IMR-90 (cell line): ENCODE results near the gene RASGRF1. TPM values are rescaled to one million over a fixed set of nuclear protein-coding genes. Genes with fewer than 3 reads are reported as not detected.

Experiments used
- ATAC-seq: fragments of 200-7000 bp; cut with Tn5 transposase; 2 replicates; pipeline ENCODE4 v1.9.1; 2020; ENCODE audit warnings: low read depth, mild to moderate bottlenecking, moderate library complexity
- BruUV-seq: library from RNA; stranded (reverse); fragments of 400-500 nt; replicated peaks from 2 replicates; lab custom pipeline; 2021; lab: Mats Ljungman, UMichigan
- CTCF ChIA-PET: fragments of 300-600 bp; formaldehyde crosslinking; extraction: SDS; loops from one replicate; lab custom pipeline; 2021; ENCODE audit warnings: antibody characterized with exemption; lab: Yijun Ruan, JAX
- POLR2A ChIA-PET: fragments of 300-600 bp; sonication (Branson Sonifier 250); formaldehyde crosslinking; loops from one replicate; lab custom pipeline; 2022; ENCODE audit warnings: antibody characterized with exemption; ENCODE audit not compliant: unreplicated experiment; lab: Charles Lee
- DNase-seq: peaks from one replicate; pipeline ENCODE4 v3.0.0; 2013
- H2AFZ ChIP-seq: replicated peaks from 2 replicates; pipeline ENCODE3; 2013; ENCODE audit warnings: low read length, mild to moderate bottlenecking; ENCODE audit not compliant: poor library complexity
- H2AK5ac ChIP-seq: 2 replicates; pipeline ENCODE4 v1.6.1; 2013; ENCODE audit warnings: low read depth, low read length, inconsistent platforms
- H2AK9ac ChIP-seq: replicated peaks from 2 replicates; pipeline ENCODE3; 2013; ENCODE audit warnings: mild to moderate bottlenecking, low read depth, low read length, moderate library complexity; ENCODE audit not compliant: poor library complexity
- H2BK120ac ChIP-seq: 2 replicates; pipeline ENCODE4 v1.6.1; 2013; ENCODE audit warnings: low read depth, low read length, inconsistent platforms
- H2BK15ac ChIP-seq: 3 replicates; pipeline ENCODE4 v1.6.1; 2013; ENCODE audit warnings: low read depth, low read length, inconsistent platforms
- H2BK20ac ChIP-seq: 2 replicates; pipeline ENCODE4 v1.6.1; 2013; ENCODE audit warnings: low read depth, mild to moderate bottlenecking, inconsistent platforms, low read length, moderate library complexity
- H2BK5ac ChIP-seq: 2 replicates; pipeline ENCODE4 v1.6.1; 2013; ENCODE audit warnings: mild to moderate bottlenecking, low read depth, low read length, inconsistent platforms; ENCODE audit not compliant: poor library complexity, severe bottlenecking
- H3K14ac ChIP-seq: replicated peaks from 2 replicates; pipeline ENCODE4 v1.6.1; 2013; ENCODE audit warnings: low read depth, low read length, inconsistent platforms
- H3K18ac ChIP-seq: 2 replicates; pipeline ENCODE4 v1.6.1; 2013; ENCODE audit warnings: low read depth, low read length, control low read depth
- H3K23ac ChIP-seq: 2 replicates; pipeline ENCODE4 v1.6.1; 2013; ENCODE audit warnings: low read depth, low read length, inconsistent platforms
- H3K27ac ChIP-seq: 2 replicates; pipeline ENCODE4 v1.5.1; 2013; ENCODE audit warnings: mild to moderate bottlenecking, control low read depth, low read length; ENCODE audit not compliant: insufficient read depth
- H3K27me3 ChIP-seq: 2 replicates; pipeline ENCODE4 v1.6.1; 2013; ENCODE audit warnings: low read length; ENCODE audit not compliant: control insufficient read depth, insufficient read depth
- H3K36me3 ChIP-seq: 2 replicates; pipeline ENCODE4 v1.6.1; 2013; ENCODE audit warnings: low read length, mixed read lengths; ENCODE audit not compliant: control insufficient read depth, insufficient read depth
- H3K4ac ChIP-seq: 2 replicates; pipeline ENCODE4 v1.6.1; 2013; ENCODE audit warnings: low read depth, low read length, inconsistent platforms
- H3K4me1 ChIP-seq: 2 replicates; pipeline ENCODE4 v1.6.1; 2013; ENCODE audit warnings: low read length, mixed read lengths; ENCODE audit not compliant: control insufficient read depth, insufficient read depth
- H3K4me2 ChIP-seq: 2 replicates; pipeline ENCODE4 v1.6.1; 2013; ENCODE audit warnings: low read depth, mild to moderate bottlenecking, control low read depth, low read length, moderate library complexity
- H3K4me3 ChIP-seq: 2 replicates; pipeline ENCODE4 v1.5.1; 2013; ENCODE audit warnings: low read depth, mild to moderate bottlenecking, control low read depth, low read length, moderate library complexity; ENCODE audit not compliant: insufficient read depth
- H3K56ac ChIP-seq: 2 replicates; pipeline ENCODE4 v1.6.1; 2013; ENCODE audit warnings: low read length, inconsistent platforms; ENCODE audit not compliant: insufficient read depth; ENCODE audit errors: extremely low read depth
- H3K79me1 ChIP-seq, 2 experiments: 2 replicates each; pipeline ENCODE4 v1.6.1; 2013; ENCODE audit warnings: low read length in 2 of 2, inconsistent platforms in 1 of 2, low read depth in 1 of 2
- H3K9ac ChIP-seq: 2 replicates; pipeline ENCODE4 v1.6.1; 2013; ENCODE audit warnings: low read depth, low read length, control low read depth
- H3K9me1 ChIP-seq: 2 replicates; pipeline ENCODE4 v1.6.1; 2013; ENCODE audit warnings: low read length, inconsistent platforms; ENCODE audit not compliant: insufficient read depth
- H3K9me3 ChIP-seq: 2 replicates; pipeline ENCODE4 v1.6.1; 2013; ENCODE audit warnings: low read length; ENCODE audit not compliant: control insufficient read depth, insufficient read depth
- H4K20me1 ChIP-seq: 2 replicates; pipeline ENCODE4 v1.6.1; 2013; ENCODE audit warnings: low read length, inconsistent platforms; ENCODE audit not compliant: insufficient read depth
- H4K5ac ChIP-seq: 2 replicates; pipeline ENCODE4 v1.6.1; 2013; ENCODE audit warnings: mild to moderate bottlenecking, low read depth, low read length, control low read depth
- H4K8ac ChIP-seq, 2 experiments: 2 replicates each; pipeline ENCODE4 v1.6.1; 2013; ENCODE audit warnings: low read depth in 2 of 2, low read length in 2 of 2, control low read depth in 1 of 2, inconsistent platforms in 1 of 2
- H4K91ac ChIP-seq: 2 replicates; pipeline ENCODE4 v1.6.1; 2013; ENCODE audit warnings: low read depth, low read length, inconsistent platforms; ENCODE audit not compliant: insufficient read depth
- RFX5 ChIP-seq: IDR thresholded peaks from 2 replicates; pipeline ENCODE4 v1.8.0; 2012; ENCODE audit warnings: low read depth, mild to moderate bottlenecking, low read length, moderate library complexity
- WGBS, 2 experiments: methylation state at CpG; one replicate each; pipeline versions ENCODE4 v1.1.5 to v1.1.7; 2013; ENCODE audit warnings: missing lambda C conversion rate in 2 of 2; ENCODE audit not compliant: insufficient read length in 1 of 2; ENCODE audit errors: extremely low coverage in 2 of 2; 5-methylcytosine and 5-hydroxymethylcytosine counted together
- dilution Hi-C: fragments of 300-500 bp; cut with HindIII; formaldehyde crosslinking; loops from one replicate; pipeline ENCODE4 v1.14.3; 2018; ENCODE audit warnings: low sequenced_read_pairs; ENCODE audit not compliant: unreplicated experiment
- in situ Hi-C: fragments of 300-500 bp; cut with MboI; formaldehyde crosslinking; loops from 3 replicates; pipeline ENCODE4 v1.14.3; 2019; ENCODE audit warnings: low sequenced_read_pairs, inconsistent platforms, mixed read lengths
- intact Hi-C: fragments of 100-400 bp; cut with micrococcal nuclease; formaldehyde crosslinking; loops from 2 replicates; pipeline ENCODE4 v1.10.0; 2022
- polyA plus RNA-seq, 3 experiments: library from polyadenylated mRNA; depleted of rRNA; stranded (reverse); fragments of >200 nt; gene quantifications; 2 replicates each; pipeline ENCODE4 v1.2.3, GENCODE V29; 2012; ENCODE audit warnings: low replicate concordance in 1 of 3
- total RNA-seq: library from RNA; depleted of rRNA; stranded (reverse); fragments of >200 nt; gene quantifications from 2 replicates; pipeline ENCODE4 v1.2.3, GENCODE V29; 2012

The RASGRF1 gene
- total and polyA plus RNA-seq, 2 of the 4 experiments (the other 2 are of a cell fraction), result under 0.01 to 0.15 TPM

- TF ChIP-seq RFX5, result no peak
- H3K79me1 ChIP-seq, result no peaks in the 10 kb centered on the region
- H2AK5ac ChIP-seq, result no peak overlapping the region
- no peak overlapping the region for H2BK15ac ChIP-seq
- no peak overlapping the region for H3K4ac ChIP-seq
- dilution Hi-C loops, result no loop called here
- no peak overlapping the region for H3K56ac ChIP-seq
- no peak overlapping the region for H2AK9ac ChIP-seq
- no peak overlapping the region for H3K27ac ChIP-seq
- no peak overlapping the region for H3K9ac ChIP-seq
- H4K5ac ChIP-seq, result no peak overlapping the region
- WGBS, 2 experiments, result no CpG with 5 or more reads among the region's 7 CpGs
- no peak overlapping the region for H2AFZ ChIP-seq
- H3K4me2 ChIP-seq, result no peak overlapping the region
- H3K9me1 ChIP-seq, result no peaks in the 10 kb centered on the region
- no peak overlapping the region for H3K14ac ChIP-seq
- peaks cover 50% of the 10 kb centered on the region for H3K27me3 ChIP-seq
- no peak overlapping the region for H2BK120ac ChIP-seq
- in situ Hi-C loops, result no loop called here
- H3K23ac ChIP-seq, result no peak overlapping the region
- no peak overlapping the region for H2BK5ac ChIP-seq
- no peak overlapping the region for H4K91ac ChIP-seq
- H3K4me3 ChIP-seq, result no peak overlapping the region
- H4K8ac ChIP-seq, result no peak overlapping the region
- H3K36me3 ChIP-seq, result no peaks in the 10 kb centered on the region
- DNase-seq (no peak), ATAC-seq (no peak)
- no peaks in the 10 kb centered on the region for H3K4me1 ChIP-seq
- no peak overlapping the region for H2BK20ac ChIP-seq
- intact Hi-C loops, result no loop called here
- ChIA-PET POLR2A (no interaction called here), CTCF (no interaction called here)
- no peak overlapping the region for H3K18ac ChIP-seq
- peaks cover 4% of the 10 kb centered on the region; the same call in 1 of the 2 replicates for H4K20me1 ChIP-seq
- no peaks in the 10 kb centered on the region for H3K9me3 ChIP-seq
- no TSS peak for BruUV-seq
These were observed 2.0 kb downstream of the RASGRF1 start for GRCh38 chr15:79088426-79089205.
